ENCODE measurements around the gene PALD1.

DNA sequence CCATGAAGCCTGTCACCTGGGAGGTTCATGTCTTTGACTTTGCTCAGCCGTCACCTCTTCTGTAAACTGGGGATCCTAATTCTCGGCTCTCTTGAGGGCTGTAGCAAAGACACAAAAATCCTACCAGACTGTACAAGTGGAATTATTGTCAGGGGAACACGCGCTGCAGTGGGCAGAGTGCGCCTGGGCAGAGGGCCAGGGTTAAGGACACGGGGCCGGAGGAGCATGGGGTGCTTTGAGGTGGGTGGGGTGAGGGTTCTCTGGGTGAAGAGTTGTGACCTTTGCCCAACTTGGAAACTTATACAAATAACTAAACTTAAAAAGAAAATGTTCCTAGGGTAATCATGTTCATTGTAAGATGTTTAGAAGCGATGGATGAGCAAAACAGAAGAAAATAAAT, 36.0 kb downstream of the PALD1 start:
- no peak for TF ChIP-seq CTCF (conservative IDR thresholded peaks at IDR 0.05; ENCODE audit: low read depth in 2 of 2)
- TF ChIP-seq EZH2phosphoT487 (IDR thresholded peaks at IDR 0.05; ENCODE audit: unreplicated experiment), result no peak
- TF ChIP-seq, protein P1, sequence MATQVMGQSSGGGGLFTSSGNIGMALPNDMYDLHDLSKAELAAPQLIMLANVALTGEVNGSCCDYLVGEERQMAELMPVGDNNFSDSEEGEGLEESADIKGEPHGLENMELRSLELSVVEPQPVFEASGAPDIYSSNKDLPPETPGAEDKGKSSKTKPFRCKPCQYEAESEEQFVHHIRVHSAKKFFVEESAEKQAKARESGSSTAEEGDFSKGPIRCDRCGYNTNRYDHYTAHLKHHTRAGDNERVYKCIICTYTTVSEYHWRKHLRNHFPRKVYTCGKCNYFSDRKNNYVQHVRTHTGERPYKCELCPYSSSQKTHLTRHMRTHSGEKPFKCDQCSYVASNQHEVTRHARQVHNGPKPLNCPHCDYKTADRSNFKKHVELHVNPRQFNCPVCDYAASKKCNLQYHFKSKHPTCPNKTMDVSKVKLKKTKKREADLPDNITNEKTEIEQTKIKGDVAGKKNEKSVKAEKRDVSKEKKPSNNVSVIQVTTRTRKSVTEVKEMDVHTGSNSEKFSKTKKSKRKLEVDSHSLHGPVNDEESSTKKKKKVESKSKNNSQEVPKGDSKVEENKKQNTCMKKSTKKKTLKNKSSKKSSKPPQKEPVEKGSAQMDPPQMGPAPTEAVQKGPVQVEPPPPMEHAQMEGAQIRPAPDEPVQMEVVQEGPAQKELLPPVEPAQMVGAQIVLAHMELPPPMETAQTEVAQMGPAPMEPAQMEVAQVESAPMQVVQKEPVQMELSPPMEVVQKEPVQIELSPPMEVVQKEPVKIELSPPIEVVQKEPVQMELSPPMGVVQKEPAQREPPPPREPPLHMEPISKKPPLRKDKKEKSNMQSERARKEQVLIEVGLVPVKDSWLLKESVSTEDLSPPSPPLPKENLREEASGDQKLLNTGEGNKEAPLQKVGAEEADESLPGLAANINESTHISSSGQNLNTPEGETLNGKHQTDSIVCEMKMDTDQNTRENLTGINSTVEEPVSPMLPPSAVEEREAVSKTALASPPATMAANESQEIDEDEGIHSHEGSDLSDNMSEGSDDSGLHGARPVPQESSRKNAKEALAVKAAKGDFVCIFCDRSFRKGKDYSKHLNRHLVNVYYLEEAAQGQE (IDR thresholded peaks at IDR 0.05; ENCODE audit: unreplicated experiment), result no peak
